CD4-positive, alpha-beta T cell (primary cell): ENCODE data around the gene SIRT3. TPM values are rescaled to one million over a fixed set of nuclear protein-coding genes. Genes with fewer than 3 reads are reported as not detected.

Experiments
- ATAC-seq: fragments of 200-7000 bp; cut with Tn5 transposase; one replicate; pipeline ENCODE4 v1.10.0; 2022; ENCODE audit warnings: mild to moderate bottlenecking; ENCODE audit not compliant: poor library complexity
- CTCF ChIA-PET: fragments of 350-600 bp; sonication (Branson Sonifier 250); formaldehyde crosslinking; loops from one replicate; lab custom pipeline; 2021; ENCODE audit warnings: antibody characterized with exemption, inconsistent platforms; lab: Charles Lee
- POLR2A ChIA-PET: fragments of 350-600 bp; sonication (Branson Sonifier 250); formaldehyde crosslinking; loops from one replicate; lab custom pipeline; 2021; ENCODE audit warnings: antibody characterized with exemption, inconsistent platforms; lab: Charles Lee
- DNase-seq, 14 experiments: peaks; one replicate each; pipeline ENCODE4 v3.0.0-alpha.2; 2013 to 2020; ENCODE audit warnings: mixed read lengths in 2 of 14
- H3K27ac ChIP-seq, 2 donors: one replicate each; pipeline versions ENCODE4 v1.5.1 to v1.7.0; 2013; ENCODE audit warnings: low read length in 2 of 2, low read depth in 1 of 2, mild to moderate bottlenecking in 1 of 2
- H3K27me3 ChIP-seq, 2 experiments: 1 replicate in 1 of 2; 2 replicates in 1 of 2; pipeline versions ENCODE4 v1.6.1 to v1.7.0; 2013; ENCODE audit warnings: low read length in 2 of 2, control low read depth in 1 of 2, mild to moderate bottlenecking in 1 of 2, moderate library complexity in 1 of 2; ENCODE audit not compliant: insufficient read depth in 2 of 2, control insufficient read depth in 1 of 2
- H3K36me3 ChIP-seq: one replicate; pipeline ENCODE4 v1.6.1; 2013; ENCODE audit warnings: low read length, control low read depth; ENCODE audit not compliant: insufficient read depth
- H3K4me1 ChIP-seq: one replicate; pipeline ENCODE4 v1.6.1; 2013; ENCODE audit warnings: low read length, control low read depth; ENCODE audit not compliant: insufficient read depth
- H3K4me3 ChIP-seq: one replicate; pipeline ENCODE4 v1.5.1; 2013; ENCODE audit warnings: mild to moderate bottlenecking, low read length, moderate library complexity
- H3K9me3 ChIP-seq, 2 experiments: 1 replicate in 1 of 2; 2 replicates in 1 of 2; pipeline versions ENCODE4 v1.6.1 to v1.7.0; 2013; ENCODE audit warnings: low read length in 2 of 2, mild to moderate bottlenecking in 2 of 2, control low read depth in 1 of 2, moderate library complexity in 1 of 2; ENCODE audit not compliant: control insufficient read depth in 1 of 2, insufficient read depth in 1 of 2
- H3K27ac Mint-ChIP-seq: one replicate; pipeline ENCODE4 v1.8.0; 2020; ENCODE audit warnings: mixed read lengths
- H3K27me3 Mint-ChIP-seq: one replicate; pipeline ENCODE4 v1.8.0; 2021; ENCODE audit warnings: mixed read lengths
- H3K36me3 Mint-ChIP-seq: one replicate; pipeline ENCODE4 v1.8.0; 2021; ENCODE audit warnings: low read depth, mixed read lengths
- H3K4me1 Mint-ChIP-seq: one replicate; pipeline ENCODE4 v1.8.0; 2021; ENCODE audit warnings: low read depth, mixed read lengths
- H3K4me3 Mint-ChIP-seq: one replicate; pipeline ENCODE4 v1.8.0; 2020; ENCODE audit warnings: mild to moderate bottlenecking, mixed read lengths
- H3K9me3 Mint-ChIP-seq: one replicate; pipeline ENCODE4 v1.8.0; 2020; ENCODE audit warnings: mixed read lengths
- CTCF ChIP-seq: fragments of 200-600 bp; IDR thresholded peaks from one replicate; pipeline ENCODE4 v1.8.0; 2022; ENCODE audit warnings: antibody characterized with exemption, mild to moderate bottlenecking
- intact Hi-C, 2 experiments: fragments of 100-400 bp; cut with DNase I in 1 of 2; cut with micrococcal nuclease in 1 of 2; formaldehyde crosslinking; loops; one replicate each; pipeline versions ENCODE4 v1.15.1 to v1.9.0; 2023 to 2025; cut with DNase I, micrococcal nuclease
- total RNA-seq, 174 experiments: library from RNA in 2 of 174; stranded (reverse) in 2 of 174; gene quantifications; one replicate each; pipeline ENCODE4 v1.2.3 and lab custom pipeline; 2021 to 2026

Gene SIRT3
- total RNA-seq, 2 experiments from 2014 or later, result 16.4 to 18.0 TPM

GRCh38 chr11:281486-282161 is 45.5 kb upstream of the SIRT3 start:
- intact Hi-C loops, result no loop called here
- peaks cover 10 to 23% of the 10 kb centered on the region in 2 experiments for H3K27me3 ChIP-seq
- H3K4me1 ChIP-seq, result peaks cover 64% of the 10 kb centered on the region
- DNase-seq (peak in 1 of 14 experiments; percentile 59), ATAC-seq (peak; percentile 16)
- Mint-ChIP-seq H3K9me3 (no peaks in the 10 kb centered on the region), H3K36me3 (peaks cover 15% of the 10 kb centered on the region), H3K4me1 (peaks cover 58% of the 10 kb centered on the region), H3K27me3 (peaks cover 12% of the 10 kb centered on the region), H3K4me3 (peak overlapping the region; percentile 93), H3K27ac (peak overlapping the region; percentile 81)
- H3K36me3 ChIP-seq, result no peaks in the 10 kb centered on the region
- no peak for TF ChIP-seq CTCF
- CTCF ChIA-PET, result interaction anchor here (3.3 kb wide), 1 partner anchor 30 kb away, joined by 29 read pairs; no protein-coding TSS in a partner anchor
- peak overlapping the region; percentile 53 for H3K4me3 ChIP-seq
- POLR2A ChIA-PET, result interaction anchor here (0.7 to 9.1 kb wide), 15 partner anchors 7 to 134 kb away, joined by 3 to 185 read pairs (median 7); partner anchors contain the start of genes BET1L, IFITM2, PGGHG and PSMD13
- no peaks in the 10 kb centered on the region for H3K9me3 ChIP-seq
- peak overlapping the region in 1 of 2 donors; percentile 4 for H3K27ac ChIP-seq

GRCh38 chr11:280706-281485 is 44.8 kb upstream of the SIRT3 start:
- peaks cover 15% of the 10 kb centered on the region for H3K36me3 Mint-ChIP-seq
- CTCF ChIA-PET, result interaction anchor here (1.1 to 3.3 kb wide), 5 partner anchors 9 to 36 kb away, joined by 3 to 29 read pairs (median 4); no protein-coding TSS in a partner anchor
- no peak for TF ChIP-seq CTCF
- no peaks in the 10 kb centered on the region for H3K9me3 ChIP-seq
- intact Hi-C loops, result loop anchor here in 1 of 2 experiments (1.0 kb wide), 1 partner anchor 7 kb away; no protein-coding TSS in a partner anchor
- peak overlapping the region; percentile 93 for H3K4me3 Mint-ChIP-seq
- H3K9me3 Mint-ChIP-seq, result no peaks in the 10 kb centered on the region
- peak overlapping the region; percentile 81 for H3K27ac Mint-ChIP-seq
- POLR2A ChIA-PET, result interaction anchor here (0.7 to 9.1 kb wide), 18 partner anchors 8 to 226 kb away, joined by 3 to 185 read pairs (median 7); partner anchors contain the start of genes BET1L, IFITM2, PGGHG and PSMD13
- H3K27me3 ChIP-seq, result peaks cover 10 to 23% of the 10 kb centered on the region in 2 experiments
- peak overlapping the region; percentile 53 for H3K4me3 ChIP-seq
- DNase-seq (peak in 7 of 14 experiments; percentile 23 to 70 (median 48)), ATAC-seq (peak; percentile 32)
- H3K36me3 ChIP-seq, result no peaks in the 10 kb centered on the region
- H3K4me1 ChIP-seq, result peaks cover 57% of the 10 kb centered on the region
- peaks cover 12% of the 10 kb centered on the region for H3K27me3 Mint-ChIP-seq
- H3K4me1 Mint-ChIP-seq, result peaks cover 61% of the 10 kb centered on the region
- H3K27ac ChIP-seq, result peak overlapping the region in 1 of 2 donors; percentile 4
